DMS114 treated with DMSO at 0.1 percent for 48 hours (cell line): ENCODE data around the gene EOLA1.
"Not testable (repeated sequence)": the region's sequence is repeated elsewhere in the genome, so short reads cannot be mapped to it uniquely, and the experiment has no call there.

Experiments used
- DNase-seq: peaks from one replicate; lab custom pipeline; 2025; ENCODE audit not compliant: unreplicated experiment; lab: John Stamatoyannopoulos, UW

The EOLA1 gene

DNA sequence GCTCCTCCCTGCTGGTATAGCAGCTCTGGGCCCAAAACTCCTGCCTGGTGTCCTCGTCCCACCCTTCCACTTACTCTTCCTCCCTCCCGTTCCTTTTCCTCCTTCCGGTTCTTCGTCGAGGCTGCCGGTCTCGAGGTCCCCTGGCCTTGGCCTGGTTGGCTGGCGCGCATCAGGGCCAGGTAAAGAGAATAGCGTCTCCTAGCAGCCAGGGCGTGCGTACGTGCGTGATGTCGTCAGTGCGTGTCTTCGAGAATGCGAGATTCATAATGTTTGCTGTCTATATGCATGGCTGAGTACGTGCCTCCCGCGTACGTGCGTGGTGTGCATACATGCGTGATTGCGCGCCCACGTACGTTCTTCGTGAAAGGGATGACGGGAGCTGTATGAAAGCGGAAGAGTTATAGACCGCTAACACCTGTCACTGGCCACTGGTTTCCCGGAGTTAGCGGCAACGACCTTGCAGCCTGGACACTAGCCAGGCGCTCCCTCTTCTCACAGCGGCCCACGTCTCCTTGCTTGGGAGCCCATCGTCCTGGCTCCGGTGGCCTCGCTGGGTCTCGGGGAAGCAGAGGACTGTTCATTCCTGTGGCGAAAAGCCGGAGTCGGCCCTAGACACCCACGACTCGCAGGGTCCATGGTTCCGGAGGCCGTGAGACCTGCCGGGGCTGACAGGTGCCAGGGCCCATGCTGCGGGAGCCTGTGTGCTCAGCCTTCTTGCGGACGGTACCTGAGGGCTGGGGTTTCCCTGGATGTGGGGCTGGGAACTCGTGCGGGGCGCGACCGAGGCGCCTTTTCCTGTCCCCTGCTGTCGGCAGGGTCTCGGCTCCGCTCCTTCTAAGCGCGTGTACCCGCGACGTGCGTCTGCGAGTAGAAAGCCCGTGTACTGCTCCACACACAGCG lies at the start of gene EOLA1:
Gene EOLA1 (plus strand): TSS at position 392 of the 900 bp plus-strand sequence. CDS start 4,619 bp downstream, outside the sequence.
- DNase-seq = peak; percentile 79

DNA sequence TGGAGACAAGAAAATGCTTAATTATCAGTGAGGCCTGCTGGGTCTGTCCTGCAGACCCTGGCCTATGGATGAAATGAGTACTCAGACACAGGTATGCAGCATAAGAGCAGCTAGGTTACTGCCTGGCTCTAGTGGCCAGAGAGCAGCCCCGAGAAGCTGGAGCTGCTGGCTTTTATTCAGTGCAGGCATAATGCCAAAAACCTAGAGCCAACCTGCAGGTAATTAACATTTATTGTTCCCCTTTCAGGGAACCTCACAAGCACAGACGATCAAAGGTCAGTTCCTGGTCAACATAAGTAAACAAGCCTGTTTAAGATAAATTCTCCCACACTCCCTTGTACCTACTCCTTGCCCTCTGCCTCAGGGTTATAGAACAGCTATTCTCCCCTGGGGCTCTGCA lies 49.0 kb upstream of the EOLA1 start:
- no peak for DNase-seq

GRCh38 chrX:149493567-149494562 lies 46.9 kb upstream of the EOLA1 start:
- DNase-seq = no peak

GRCh38 chrX:149494844-149495565 lies 45.8 kb upstream of the EOLA1 start:
- DNase-seq = no peak

DNA sequence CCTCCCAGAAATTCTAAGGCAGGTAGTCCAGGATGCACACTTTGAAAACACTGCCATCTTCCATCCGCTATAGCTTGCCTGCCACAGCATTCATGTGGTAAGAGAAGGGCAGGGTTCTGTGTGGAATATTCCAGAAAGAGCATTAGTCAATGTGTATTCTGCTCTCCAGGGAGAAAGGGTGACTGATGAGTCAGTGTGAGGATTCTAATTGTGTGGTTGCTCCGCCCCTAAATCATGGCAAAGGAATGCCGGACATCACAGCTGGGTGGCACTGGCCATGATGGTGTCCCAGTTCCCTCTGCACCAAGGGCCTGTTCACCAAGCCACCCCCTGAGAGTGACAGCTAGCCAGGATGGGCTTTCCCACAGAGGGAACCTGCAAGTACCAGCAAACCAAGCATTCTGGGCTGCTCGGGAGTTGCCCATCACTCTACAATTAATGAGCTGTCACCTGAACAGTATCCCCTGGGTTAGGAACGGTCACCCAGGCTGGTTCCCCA lies 45.2 kb upstream of the EOLA1 start:
- no peak for DNase-seq

GRCh38 chrX:149497054-149497453 lies 43.8 kb upstream of the EOLA1 start:
- no peak for DNase-seq

DNA sequence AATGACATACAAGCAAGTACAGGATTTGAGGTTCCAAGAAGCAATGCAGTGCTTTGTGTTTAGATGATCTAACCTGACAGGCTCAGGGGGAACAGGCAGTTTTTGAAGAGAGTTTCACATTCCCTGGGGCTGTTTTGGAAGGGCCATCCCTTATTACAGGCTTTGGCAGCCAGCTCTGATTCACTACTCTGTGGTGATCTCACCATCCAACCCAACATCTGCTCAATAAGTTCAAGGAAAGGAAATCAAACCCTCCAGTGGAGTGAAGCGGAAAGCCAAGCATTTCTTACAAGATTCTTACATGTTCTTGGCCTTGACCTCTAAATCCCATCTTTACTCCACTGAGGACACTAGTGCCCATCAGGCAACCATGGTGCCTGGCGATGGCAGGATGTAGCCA lies 43.2 kb upstream of the EOLA1 start:
- no peak for DNase-seq

GRCh38 chrX:149498767-149499166 lies 42.0 kb upstream of the EOLA1 start:
- no peak for DNase-seq

- DNase-seq = no peak
These were observed 41.0 kb upstream of the EOLA1 start for GRCh38 chrX:149499766-149500165.

- DNase-seq = not testable (repeated sequence)
These were observed 37.9 kb upstream of the EOLA1 start for GRCh38 chrX:149502923-149503322.

- DNase-seq = not testable (repeated sequence)
These were observed 37.4 kb upstream of the EOLA1 start for GRCh38 chrX:149503446-149503845.

DNA sequence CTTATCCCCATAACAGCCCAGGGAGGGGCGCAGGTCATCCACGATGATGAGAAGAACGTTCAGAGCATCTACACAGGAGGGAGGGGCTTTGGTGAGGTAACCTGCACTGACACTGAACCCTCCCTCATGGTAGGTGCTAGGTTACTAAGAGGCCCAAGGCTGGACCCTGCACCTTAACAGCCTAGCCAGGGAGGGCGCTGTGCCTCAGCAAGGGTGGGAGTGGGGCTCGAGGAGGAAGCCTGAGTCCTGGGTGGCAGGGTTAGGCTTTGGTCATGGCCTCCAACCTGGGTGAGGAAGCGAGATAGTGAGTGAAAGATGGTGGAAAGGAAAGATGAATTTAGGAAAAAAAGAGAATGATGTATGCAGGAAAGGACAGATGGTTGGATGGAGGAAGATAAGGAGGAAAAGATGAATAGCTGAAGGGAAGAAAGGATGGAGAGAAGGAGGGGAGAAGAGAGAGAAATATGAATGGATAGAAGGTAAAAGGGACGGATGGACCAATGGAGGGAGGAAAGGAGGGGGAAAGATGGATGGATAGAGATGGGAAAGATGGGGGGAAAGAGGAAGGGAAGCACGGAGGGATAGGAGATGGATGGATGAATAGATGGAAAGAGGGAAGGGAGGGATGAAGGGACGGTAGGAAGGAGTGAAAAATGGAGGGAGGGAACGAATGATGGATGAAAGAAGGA lies 36.4 kb upstream of the EOLA1 start:
- no peak for DNase-seq

GRCh38 chrX:149504915-149505651 lies 35.7 kb upstream of the EOLA1 start, which contains the start of gene IDS:
TSS of gene IDS (minus strand) at chrX:149505306. CDS start at chrX:149505137, 169 bp downstream.
- peak; percentile 37 for DNase-seq

GRCh38 chrX:149505671-149506070 lies 35.1 kb upstream of the EOLA1 start:
- DNase-seq = no peak

GRCh38 chrX:149506349-149506748 lies 34.5 kb upstream of the EOLA1 start:
- DNase-seq = no peak

DNA sequence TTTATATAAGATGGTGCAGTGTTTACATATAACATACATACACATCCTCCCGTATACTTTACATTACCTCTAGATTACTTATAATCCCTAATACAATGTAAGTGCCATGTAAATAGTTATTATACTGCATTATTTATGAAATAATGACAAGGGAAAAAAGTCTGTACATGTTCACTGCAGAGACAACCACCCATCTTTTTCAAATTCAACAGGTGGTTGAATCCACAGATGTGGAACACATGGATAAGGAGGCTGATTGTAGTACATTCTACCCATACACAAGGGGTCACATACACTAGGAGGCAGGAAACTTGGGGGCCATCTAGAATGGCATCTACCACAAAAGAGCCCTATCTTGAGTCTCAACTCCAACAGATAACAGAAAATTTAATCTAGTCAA lies 32.3 kb upstream of the EOLA1 start:
- DNase-seq = no peak

DNA sequence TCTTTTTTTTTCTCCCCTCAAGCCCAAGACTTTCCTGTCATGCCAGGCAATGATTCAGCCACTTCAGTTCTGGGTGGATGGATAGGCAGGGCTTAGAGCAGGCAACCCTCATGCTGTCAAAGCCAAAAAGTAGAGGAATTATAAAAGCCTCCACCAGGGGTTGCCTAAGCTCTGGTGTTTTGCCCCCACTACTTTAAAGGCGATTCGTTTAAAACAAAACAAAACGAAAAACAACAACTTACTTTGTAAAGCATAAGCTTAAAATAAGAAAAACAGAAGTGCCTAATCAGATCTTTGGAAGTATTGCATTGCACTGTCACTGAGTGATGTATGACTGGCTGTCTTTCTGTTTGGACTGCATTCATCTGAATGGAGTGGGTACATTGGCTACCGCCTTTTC lies 30.4 kb upstream of the EOLA1 start:
- DNase-seq = no peak

DNA sequence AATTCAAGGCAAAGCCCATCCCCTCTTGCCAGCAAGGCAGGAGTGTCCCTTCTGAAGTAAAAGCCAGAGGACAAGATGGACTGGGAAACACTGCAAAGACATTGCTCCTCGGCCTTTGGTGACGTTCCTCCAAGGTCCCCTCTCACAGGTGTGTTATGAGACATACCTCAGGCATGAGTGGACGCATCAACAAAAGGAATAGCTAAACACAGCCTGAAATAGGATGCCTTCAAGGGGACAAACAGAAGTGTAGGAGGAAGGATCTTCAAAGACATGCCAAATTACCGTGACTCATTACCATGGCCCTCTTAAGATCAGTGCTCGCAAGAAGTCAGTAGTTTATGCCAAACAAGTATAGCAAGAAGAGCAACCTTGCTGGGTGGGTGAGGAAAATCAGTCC lies 29.7 kb upstream of the EOLA1 start:
- no peak for DNase-seq

GRCh38 chrX:149512225-149512885 lies 28.5 kb upstream of the EOLA1 start:
- DNase-seq = no peak
